AG04450 (cell line): ENCODE results near the gene CPT1C. TPM values are rescaled to one million over a fixed set of nuclear protein-coding genes. Genes with fewer than 3 reads are reported as not detected.
"Not testable (repeated sequence)": the region's sequence is repeated elsewhere in the genome, so short reads cannot be mapped to it uniquely, and the experiment has no call there.

Source experiments
- CTCF ChIA-PET: fragments of 300-600, 350-600 bp; formaldehyde crosslinking; extraction: SDS; loops from one replicate; lab custom pipeline; 2022; ENCODE audit warnings: antibody characterized with exemption, inconsistent platforms; lab: Charles Lee
- POLR2A ChIA-PET: fragments of 350-600 bp; formaldehyde crosslinking; extraction: SDS; loops from one replicate; lab custom pipeline; 2021; ENCODE audit warnings: antibody characterized with exemption, inconsistent platforms; lab: Yijun Ruan, JAX
- DNase-seq: peaks from one replicate; pipeline ENCODE4 v3.0.0-alpha.2; 2011; ENCODE audit warnings: low read depth, low spot score
- H3K27ac ChIP-seq: one replicate; pipeline ENCODE4 v1.5.1; 2012; ENCODE audit warnings: low read depth, low read length, control low read depth
- H3K27me3 ChIP-seq: one replicate; pipeline ENCODE4 v1.6.0; 2012; ENCODE audit warnings: low read length; ENCODE audit not compliant: control insufficient read depth, insufficient read depth
- H3K4me3 ChIP-seq: 2 replicates; pipeline ENCODE4 v1.5.1; 2011; ENCODE audit warnings: mild to moderate bottlenecking, low read depth, low read length, control low read depth
- H3K9me3 ChIP-seq: 2 replicates; pipeline ENCODE4 v1.5.1; 2012; ENCODE audit warnings: low read length; ENCODE audit not compliant: control insufficient read depth, insufficient read depth
- polyA plus RNA-seq: library from polyadenylated mRNA; depleted of rRNA; stranded (reverse); fragments of >200 nt; gene quantifications from 2 replicates; pipeline ENCODE4 v1.2.3, GENCODE V29; 2011
- TF ChIP-seq, protein P1 (sequence below): IDR thresholded peaks from 2 replicates; pipeline ENCODE4 v1.5.1; 2011; ENCODE audit warnings: low read depth, low read length, control low read depth, inconsistent platforms

CPT1C gene
- polyA plus RNA-seq, 1 experiment: 20.3 TPM

DNA sequence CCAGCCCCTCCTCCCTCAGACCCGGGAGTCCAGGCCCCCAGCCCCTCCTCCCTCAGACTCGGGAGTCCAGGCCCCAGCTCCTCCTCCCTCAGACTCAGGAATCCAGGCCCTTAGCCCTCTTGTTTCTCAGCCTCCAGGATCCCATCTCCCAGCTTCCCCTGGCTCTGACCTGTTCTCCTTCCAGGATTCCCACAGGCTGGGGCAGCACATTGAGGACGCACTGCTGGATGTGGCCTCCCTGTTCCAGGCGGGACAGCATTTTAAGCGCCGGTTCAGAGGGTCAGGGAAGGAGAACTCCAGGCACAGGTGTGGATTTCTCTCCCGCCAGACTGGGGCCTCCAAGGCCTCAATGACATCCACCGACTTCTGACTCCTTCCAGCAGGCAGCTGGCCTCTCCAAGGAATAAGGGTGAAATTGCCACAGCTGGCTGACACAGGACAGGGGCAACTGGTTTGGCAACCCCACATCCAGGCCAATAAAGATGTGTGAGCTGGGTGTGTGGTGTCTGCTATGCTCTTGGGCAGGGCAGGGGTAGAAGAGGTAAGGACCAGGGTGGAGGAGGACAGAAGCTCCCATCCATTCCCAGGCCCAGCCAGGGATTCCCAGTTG, 22.4 kb downstream of the CPT1C start:
- Histone ChIP-seq H3K4me3 (no peak overlapping the region), H3K27me3 (no peaks in the 10 kb centered on the region), H3K9me3 (no peaks in the 10 kb centered on the region; the same call in 1 of the 2 replicates), H3K27ac (no peak overlapping the region)
- ChIA-PET CTCF (interaction anchor here (0.9 kb wide), 1 partner anchor 32 kb away, joined by 3 read pairs; no protein-coding TSS in a partner anchor), POLR2A (no interaction called here)
- no peak for DNase-seq
- TF ChIP-seq, protein P1, sequence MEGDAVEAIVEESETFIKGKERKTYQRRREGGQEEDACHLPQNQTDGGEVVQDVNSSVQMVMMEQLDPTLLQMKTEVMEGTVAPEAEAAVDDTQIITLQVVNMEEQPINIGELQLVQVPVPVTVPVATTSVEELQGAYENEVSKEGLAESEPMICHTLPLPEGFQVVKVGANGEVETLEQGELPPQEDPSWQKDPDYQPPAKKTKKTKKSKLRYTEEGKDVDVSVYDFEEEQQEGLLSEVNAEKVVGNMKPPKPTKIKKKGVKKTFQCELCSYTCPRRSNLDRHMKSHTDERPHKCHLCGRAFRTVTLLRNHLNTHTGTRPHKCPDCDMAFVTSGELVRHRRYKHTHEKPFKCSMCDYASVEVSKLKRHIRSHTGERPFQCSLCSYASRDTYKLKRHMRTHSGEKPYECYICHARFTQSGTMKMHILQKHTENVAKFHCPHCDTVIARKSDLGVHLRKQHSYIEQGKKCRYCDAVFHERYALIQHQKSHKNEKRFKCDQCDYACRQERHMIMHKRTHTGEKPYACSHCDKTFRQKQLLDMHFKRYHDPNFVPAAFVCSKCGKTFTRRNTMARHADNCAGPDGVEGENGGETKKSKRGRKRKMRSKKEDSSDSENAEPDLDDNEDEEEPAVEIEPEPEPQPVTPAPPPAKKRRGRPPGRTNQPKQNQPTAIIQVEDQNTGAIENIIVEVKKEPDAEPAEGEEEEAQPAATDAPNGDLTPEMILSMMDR: no peak

GRCh38 chr19:49716154-49716553, 25.2 kb downstream of the CPT1C start:
- TF ChIP-seq, protein P1: no peak
- ChIA-PET POLR2A (no interaction called here), CTCF (no interaction called here)
- no peak for DNase-seq
- Histone ChIP-seq H3K4me3 (no peak overlapping the region), H3K27me3 (no peaks in the 10 kb centered on the region), H3K27ac (no peak overlapping the region), H3K9me3 (no peaks in the 10 kb centered on the region; the same call in 1 of the 2 replicates)

- no peak overlapping the region for H3K4me3 ChIP-seq
- CTCF ChIA-PET: interaction anchor here (1.0 to 1.2 kb wide), 2 partner anchors 18 to 42 kb away, joined by 4 read pairs; no protein-coding TSS in a partner anchor
- TF ChIP-seq, protein P1: no peak
- no peaks in the 10 kb centered on the region for H3K9me3 ChIP-seq
- H3K27ac ChIP-seq: no peak overlapping the region
- H3K27me3 ChIP-seq: no peaks in the 10 kb centered on the region
- POLR2A ChIA-PET: no interaction called here
- DNase-seq: no peak
Observed at GRCh38 chr19:49718511-49718910, 27.6 kb downstream of the CPT1C start.

DNA sequence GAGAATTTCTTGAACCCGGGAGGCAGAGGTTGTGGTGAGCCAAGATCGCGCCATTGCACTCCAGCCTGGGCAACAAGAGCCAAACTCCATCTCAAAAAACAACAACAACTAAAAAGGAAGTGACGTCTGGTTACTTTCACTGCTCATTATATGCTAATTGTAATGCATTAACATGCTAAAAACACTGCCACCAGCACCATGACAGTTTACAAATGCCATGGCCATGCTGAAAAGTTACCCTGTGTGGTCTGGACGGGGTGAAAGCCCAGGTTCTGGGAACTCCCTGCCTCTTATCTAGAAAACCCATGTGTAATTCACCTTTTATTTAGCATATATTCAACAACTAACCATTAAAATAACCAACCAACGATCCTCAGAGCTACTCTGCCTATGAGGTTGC, 28.1 kb downstream of the CPT1C start:
- TF ChIP-seq, protein P1: no peak
- DNase-seq: no peak
- ChIA-PET CTCF (no interaction called here), POLR2A (no interaction called here)
- no peak overlapping the region for H3K4me3 ChIP-seq
- no peak overlapping the region for H3K27ac ChIP-seq
- H3K27me3 ChIP-seq: no peaks in the 10 kb centered on the region
- H3K9me3 ChIP-seq: no peaks in the 10 kb centered on the region

DNA sequence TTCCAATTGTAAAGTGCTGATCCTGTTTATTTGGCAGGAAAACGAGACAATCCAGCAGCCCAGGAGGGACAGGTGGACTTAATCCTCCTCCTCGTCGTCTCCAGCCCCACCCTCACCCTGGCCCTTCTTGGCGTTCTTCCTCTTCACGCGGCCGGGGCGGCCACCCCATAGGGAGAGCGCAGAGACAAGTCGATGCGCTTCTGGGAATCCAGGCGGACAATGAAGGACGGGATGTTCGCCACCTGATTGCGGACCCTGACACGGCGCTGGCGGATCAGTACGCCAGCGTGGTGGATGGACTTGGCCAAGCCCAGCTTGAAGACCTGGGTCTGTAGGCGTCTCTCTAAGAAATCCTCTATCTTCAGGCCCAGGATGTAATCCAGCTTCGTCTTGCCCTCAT, 28.5 kb downstream of the CPT1C start:
- not testable (repeated sequence) for DNase-seq, H3K4me3 ChIP-seq, H3K27ac ChIP-seq, H3K9me3 ChIP-seq, H3K27me3 ChIP-seq
- ChIA-PET CTCF (interaction anchor here (0.6 kb wide), 2 partner anchors 47 kb away, joined by 3 read pairs; no protein-coding TSS in a partner anchor), POLR2A (interaction anchor here (0.6 kb wide), 1 partner anchor 54 kb away, joined by 4 read pairs; no protein-coding TSS in a partner anchor)
